Panc1 (cell line): ENCODE measurements around the gene OXCT2. TPM values are rescaled to one million over a fixed set of nuclear protein-coding genes. Genes with fewer than 3 reads are reported as not detected.
"Not testable (repeated sequence)": the region's sequence is repeated elsewhere in the genome, so short reads cannot be mapped to it uniquely, and the experiment has no call there.

Experiments used
- ATAC-seq: fragments of 200-7000 bp; cut with Tn5 transposase; 2 replicates; pipeline ENCODE4 v1.9.1; 2020; ENCODE audit warnings: mild to moderate bottlenecking, moderate library complexity
- BruUV-seq: library from RNA; stranded (reverse); fragments of 400-500 nt; replicated peaks from 2 replicates; lab custom pipeline; 2021; lab: Mats Ljungman, UMichigan
- CTCF ChIA-PET: fragments of 300-600 bp; sonication (Branson Sonifier 250); formaldehyde crosslinking; loops from one replicate; lab custom pipeline; 2022; ENCODE audit warnings: antibody characterized with exemption; lab: Charles Lee
- POLR2A ChIA-PET: fragments of 300-600 bp; sonication (Branson Sonifier 250); formaldehyde crosslinking; loops from one replicate; lab custom pipeline; 2022; ENCODE audit warnings: antibody characterized with exemption; lab: Charles Lee
- DNase-seq: peaks from one replicate; pipeline ENCODE4 v3.0.0-alpha.2; 2010; ENCODE audit warnings: low read depth, low spot score
- H3K27ac ChIP-seq: 2 replicates; pipeline ENCODE4 v1.5.1; 2011; ENCODE audit warnings: mild to moderate bottlenecking, low read length, inconsistent platforms
- H3K27me3 ChIP-seq: fragments of 200-500 bp; sonication (Bioruptor generic); 2 replicates; pipeline ENCODE4 v1.6.0; 2014; ENCODE audit warnings: low read length, inconsistent platforms; ENCODE audit not compliant: control insufficient read depth, insufficient read depth
- H3K36me3 ChIP-seq: fragments of 200-500 bp; sonication (Bioruptor generic); 2 replicates; pipeline ENCODE4 v1.5.1; 2014; ENCODE audit warnings: inconsistent platforms, mild to moderate bottlenecking, low read length, moderate library complexity; ENCODE audit not compliant: control insufficient read depth, insufficient read depth
- H3K4me1 ChIP-seq: 2 replicates; pipeline ENCODE4 v1.5.1; 2011; ENCODE audit warnings: inconsistent platforms, mild to moderate bottlenecking, low read length, moderate library complexity; ENCODE audit not compliant: control insufficient read depth, insufficient read depth
- H3K4me3 ChIP-seq, 2 experiments: 2 replicates each; pipeline ENCODE4 v1.5.1; 2011 to 2012; ENCODE audit warnings: low read depth in 2 of 2, low read length in 2 of 2, mild to moderate bottlenecking in 2 of 2, inconsistent platforms in 1 of 2, moderate library complexity in 1 of 2
- H3K9me3 ChIP-seq: fragments of 200-500 bp; sonication (Bioruptor generic); 2 replicates; pipeline ENCODE4 v1.5.1; 2014; ENCODE audit warnings: low read depth, mild to moderate bottlenecking, inconsistent platforms, low read length, moderate library complexity; ENCODE audit not compliant: control insufficient read depth, insufficient read depth
- CTCF ChIP-seq: fragments of 450-650 bp; IDR thresholded peaks from 2 replicates; pipeline ENCODE4 v1.5.1; 2017; ENCODE audit warnings: mild to moderate bottlenecking
- POLR2AphosphoS5 ChIP-seq: IDR thresholded peaks from 2 replicates; pipeline ENCODE4 v1.6.1; 2012; ENCODE audit warnings: mild to moderate bottlenecking, low read depth, low read length, moderate library complexity
- REST ChIP-seq, 2 experiments: IDR thresholded peaks; 2 replicates each; pipeline ENCODE4 v1.6.1; 2011 to 2012; ENCODE audit warnings: low read depth in 2 of 2, control low read depth in 1 of 2, low read length in 1 of 2, mild to moderate bottlenecking in 1 of 2, moderate library complexity in 1 of 2; ENCODE audit not compliant: insufficient read depth in 1 of 2
- SIN3A ChIP-seq: IDR thresholded peaks from 2 replicates; pipeline ENCODE4 v1.6.1; 2012; ENCODE audit warnings: low read depth, mild to moderate bottlenecking, low read length, moderate library complexity, borderline replicate concordance; ENCODE audit not compliant: insufficient read depth
- TCF7L2 ChIP-seq: IDR thresholded peaks from 2 replicates; pipeline ENCODE4 v1.6.1; 2011; ENCODE audit warnings: mild to moderate bottlenecking, low read depth, low read length, inconsistent platforms
- in situ Hi-C: cut with HindIII; loops from 2 replicates; pipeline ENCODE4 v1.10.0; 2016; ENCODE audit warnings: low sequenced_read_pairs, low pct_unique_long_range_greater_than_20kb
- intact Hi-C: fragments of 100-400 bp; cut with micrococcal nuclease; formaldehyde crosslinking; loops from one replicate; pipeline ENCODE4 v1.10.0; 2022; ENCODE audit not compliant: unreplicated experiment
- total RNA-seq: library from RNA; stranded (reverse); gene quantifications from one replicate; pipeline ENCODE4 v1.2.1, GENCODE V29; 2021; ENCODE audit not compliant: unreplicated experiment

OXCT2 gene
- total RNA-seq, 1 experiment from 2014 or later: 1.9 TPM

GRCh38 chr1:39776400-39776713 is 5.2 kb upstream of the OXCT2 start:
- no peaks in the 10 kb centered on the region for H3K4me1 ChIP-seq
- no peak for TF ChIP-seq REST (IDR thresholded peaks at IDR 0.05; ENCODE audit: insufficient read depth in 1 of 2, low read depth in 2 of 2, low read length in 1 of 2)
- no peak for TF ChIP-seq SIN3A
- no peak for TF ChIP-seq TCF7L2
- TF ChIP-seq CTCF: no peak
- TF ChIP-seq POLR2AphosphoS5: no peak
- H3K27me3 ChIP-seq: no peaks in the 10 kb centered on the region
- intact Hi-C loops: no loop called here
- ChIA-PET POLR2A (no interaction called here), CTCF (no interaction called here)
- H3K9me3 ChIP-seq: no peaks in the 10 kb centered on the region
- no peak overlapping the region for H3K4me3 ChIP-seq
- DNase-seq (no peak), ATAC-seq (no peak)
- no TSS peak for BruUV-seq
- H3K27ac ChIP-seq: no peak overlapping the region
- no peaks in the 10 kb centered on the region for H3K36me3 ChIP-seq
- in situ Hi-C loops: no loop called here

GRCh38 chr1:39775676-39776399 is 4.7 kb upstream of the OXCT2 start:
- BruUV-seq, in situ Hi-C loops, intact Hi-C loops: not testable (repeated sequence)

GRCh38 chr1:39775141-39775540 is 4.0 kb upstream of the OXCT2 start:
- H3K9me3 ChIP-seq, POLR2A ChIA-PET, CTCF ChIA-PET, DNase-seq, intact Hi-C loops, BruUV-seq, in situ Hi-C loops, H3K4me3 ChIP-seq, H3K27me3 ChIP-seq, H3K27ac ChIP-seq, ATAC-seq, H3K4me1 ChIP-seq, H3K36me3 ChIP-seq: not testable (repeated sequence)

More at GRCh38 chr1:39775676-39776399, 4.7 kb upstream of the OXCT2 start:
- DNase-seq, H3K36me3 ChIP-seq, H3K4me1 ChIP-seq, H3K4me3 ChIP-seq, H3K9me3 ChIP-seq, ATAC-seq, H3K27ac ChIP-seq, H3K27me3 ChIP-seq, CTCF ChIA-PET, POLR2A ChIA-PET: not testable (repeated sequence)

GRCh38 chr1:39773369-39773979 is 2.3 kb upstream of the OXCT2 start:
- POLR2A ChIA-PET, in situ Hi-C loops: not testable (repeated sequence)

GRCh38 chr1:39770100-39771021 is 787 bp downstream of the OXCT2 start:
- ATAC-seq, H3K27ac ChIP-seq, CTCF ChIA-PET, H3K4me3 ChIP-seq, BruUV-seq, H3K4me1 ChIP-seq, POLR2A ChIA-PET, H3K36me3 ChIP-seq, H3K27me3 ChIP-seq, DNase-seq, intact Hi-C loops, H3K9me3 ChIP-seq, in situ Hi-C loops: not testable (repeated sequence)

More at GRCh38 chr1:39773369-39773979, 2.3 kb upstream of the OXCT2 start:
- H3K4me3 ChIP-seq, H3K9me3 ChIP-seq, H3K27ac ChIP-seq, H3K4me1 ChIP-seq, ATAC-seq, H3K36me3 ChIP-seq, BruUV-seq, H3K27me3 ChIP-seq, DNase-seq, CTCF ChIA-PET, intact Hi-C loops: not testable (repeated sequence)
